LNCaP clone FGC (cell line): ENCODE data around the gene PSMC4.

Experiments
- DNase-seq: peaks from one replicate; pipeline ENCODE4 v3.0.0-alpha.2; 2011; ENCODE audit warnings: low read depth
- H3K4me3 ChIP-seq: 2 replicates; pipeline ENCODE4 v1.5.1; 2011; ENCODE audit warnings: mild to moderate bottlenecking, low read depth, low read length, control low read depth
- TF ChIP-seq, protein P1 (sequence below): IDR thresholded peaks from 2 replicates; pipeline ENCODE4 v1.5.1; 2012; ENCODE audit warnings: mild to moderate bottlenecking; ENCODE audit not compliant: control insufficient read depth, insufficient read depth; ENCODE audit errors: extremely low read depth

PSMC4 gene

GRCh38 chr19:39927524-39928356 is 43.2 kb upstream of the PSMC4 start:
- H3K4me3 ChIP-seq: no peak overlapping the region
- TF ChIP-seq, protein P1, sequence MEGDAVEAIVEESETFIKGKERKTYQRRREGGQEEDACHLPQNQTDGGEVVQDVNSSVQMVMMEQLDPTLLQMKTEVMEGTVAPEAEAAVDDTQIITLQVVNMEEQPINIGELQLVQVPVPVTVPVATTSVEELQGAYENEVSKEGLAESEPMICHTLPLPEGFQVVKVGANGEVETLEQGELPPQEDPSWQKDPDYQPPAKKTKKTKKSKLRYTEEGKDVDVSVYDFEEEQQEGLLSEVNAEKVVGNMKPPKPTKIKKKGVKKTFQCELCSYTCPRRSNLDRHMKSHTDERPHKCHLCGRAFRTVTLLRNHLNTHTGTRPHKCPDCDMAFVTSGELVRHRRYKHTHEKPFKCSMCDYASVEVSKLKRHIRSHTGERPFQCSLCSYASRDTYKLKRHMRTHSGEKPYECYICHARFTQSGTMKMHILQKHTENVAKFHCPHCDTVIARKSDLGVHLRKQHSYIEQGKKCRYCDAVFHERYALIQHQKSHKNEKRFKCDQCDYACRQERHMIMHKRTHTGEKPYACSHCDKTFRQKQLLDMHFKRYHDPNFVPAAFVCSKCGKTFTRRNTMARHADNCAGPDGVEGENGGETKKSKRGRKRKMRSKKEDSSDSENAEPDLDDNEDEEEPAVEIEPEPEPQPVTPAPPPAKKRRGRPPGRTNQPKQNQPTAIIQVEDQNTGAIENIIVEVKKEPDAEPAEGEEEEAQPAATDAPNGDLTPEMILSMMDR: no peak
- no peak for DNase-seq

DNA sequence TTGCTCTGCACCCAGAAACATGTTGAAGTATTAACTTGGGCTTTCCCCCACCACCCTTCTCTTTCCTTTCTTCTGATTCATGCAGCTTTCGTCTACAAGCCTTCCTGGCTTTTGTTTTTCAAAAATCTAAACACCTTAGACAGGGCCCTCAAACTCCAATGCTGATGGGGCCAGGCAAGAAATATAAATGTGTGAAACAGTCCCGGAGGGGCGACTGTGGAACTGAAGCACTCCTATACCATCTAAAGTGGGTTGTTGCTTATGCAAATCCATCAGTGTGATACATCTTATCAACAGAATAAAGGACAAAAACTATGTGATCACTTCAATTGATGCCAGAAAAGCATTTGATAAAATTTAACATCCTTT is 42.6 kb upstream of the PSMC4 start:
- no peak overlapping the region for H3K4me3 ChIP-seq
- TF ChIP-seq, protein P1: no peak
- DNase-seq: no peak

GRCh38 chr19:39929750-39930149 is 41.2 kb upstream of the PSMC4 start:
- H3K4me3 ChIP-seq: no peak overlapping the region
- no peak for DNase-seq

GRCh38 chr19:39934584-39935363 is 36.2 kb upstream of the PSMC4 start, which contains the start of gene FCGBP:
Gene FCGBP (minus strand): TSS chr19:39934634.
- H3K4me3 ChIP-seq: no peak within 1 kb of the TSS
- TF ChIP-seq, protein P1: no peak
- no peak for DNase-seq

More at GRCh38 chr19:39929750-39930149, 41.2 kb upstream of the PSMC4 start:
- TF ChIP-seq, protein P1: no peak

GRCh38 chr19:39935364-39935661 is 35.7 kb upstream of the PSMC4 start:
- TF ChIP-seq, protein P1: no peak
- DNase-seq: no peak
- H3K4me3 ChIP-seq: no peak overlapping the region

DNA sequence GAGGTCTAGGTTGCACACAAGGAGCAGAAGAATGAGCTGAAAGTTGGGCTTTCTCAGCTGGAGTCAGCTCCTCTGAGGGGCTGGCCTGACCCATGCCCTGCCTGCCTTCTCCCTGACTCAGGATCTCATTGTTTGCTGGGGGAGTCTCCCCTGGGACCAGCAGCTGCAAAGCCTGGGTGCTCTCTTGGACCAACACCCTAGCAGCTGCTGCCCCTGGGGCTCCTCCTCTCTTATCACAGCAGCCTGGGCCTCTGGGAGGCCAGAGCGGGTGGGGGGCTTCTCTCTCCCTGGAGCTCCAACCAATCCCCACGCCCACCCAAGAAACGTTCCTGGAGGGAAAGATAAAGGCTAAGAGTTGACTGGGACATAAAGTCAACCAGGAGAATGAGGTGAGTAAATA is 34.9 kb upstream of the PSMC4 start:
- H3K4me3 ChIP-seq: no peak overlapping the region
- DNase-seq: no peak
- TF ChIP-seq, protein P1: no peak
